OCI-LY7 (cell line): ENCODE measurements around the gene ANKK1. TPM values are rescaled to one million over a fixed set of nuclear protein-coding genes. Genes with fewer than 3 reads are reported as not detected.

Experiments used
- BruUV-seq: library from RNA; stranded (reverse); fragments of 400-500 nt; replicated peaks from 2 replicates; lab custom pipeline; 2021; lab: Mats Ljungman, UMichigan
- CTCF ChIA-PET: fragments of 300-600 bp; sonication (Branson Sonifier 250); formaldehyde crosslinking; loops from one replicate; lab custom pipeline; 2022; ENCODE audit warnings: antibody characterized with exemption; ENCODE audit not compliant: unreplicated experiment; lab: Charles Lee
- POLR2A ChIA-PET: fragments of 300-600 bp; sonication (Branson Sonifier 250); formaldehyde crosslinking; loops from one replicate; lab custom pipeline; 2022; ENCODE audit warnings: antibody characterized with exemption; lab: Charles Lee
- DNase-seq: peaks from one replicate; pipeline ENCODE4 v3.0.0-alpha.2; 2015; ENCODE audit warnings: low spot score
- H2AFZ ChIP-seq: fragments of 200-600 bp; sonication (generic), shearing (Covaris generic); 2 replicates; pipeline ENCODE4 v1.6.1; 2014; ENCODE audit warnings: mild to moderate bottlenecking, antibody characterized with exemption, low read length, moderate library complexity
- H3K27ac ChIP-seq: fragments of 200-600 bp; sonication (generic); 2 replicates; pipeline ENCODE4 v1.5.1; 2014; ENCODE audit warnings: mixed run types, low read depth, mild to moderate bottlenecking, moderate library complexity, low read length, inconsistent platforms; ENCODE audit not compliant: poor library complexity, severe bottlenecking
- H3K36me3 ChIP-seq: fragments of 200-600 bp; sonication (generic); 2 replicates; pipeline ENCODE4 v1.6.1; 2014; ENCODE audit warnings: mild to moderate bottlenecking, antibody characterized with exemption, low read length, moderate library complexity, mixed read lengths; ENCODE audit not compliant: insufficient read depth
- H3K4me1 ChIP-seq: fragments of 200-600 bp; sonication (generic); 2 replicates; pipeline ENCODE4 v1.5.1; 2014; ENCODE audit warnings: mild to moderate bottlenecking, low read length; ENCODE audit not compliant: insufficient read depth, poor library complexity, severe bottlenecking
- H3K4me2 ChIP-seq: fragments of 200-600 bp; sonication (generic); 2 replicates; pipeline ENCODE4 v1.6.1; 2014; ENCODE audit warnings: mild to moderate bottlenecking, low read length
- H3K4me3 ChIP-seq: fragments of 200-600 bp; sonication (generic); 2 replicates; pipeline ENCODE4 v1.5.1; 2014; ENCODE audit warnings: mild to moderate bottlenecking, low read depth, low read length; ENCODE audit not compliant: poor library complexity, severe bottlenecking
- H3K79me2 ChIP-seq: fragments of 200-600 bp; sonication (generic); 2 replicates; pipeline ENCODE4 v1.6.1; 2016; ENCODE audit warnings: low read depth, mild to moderate bottlenecking, low read length, moderate library complexity, mixed read lengths; ENCODE audit not compliant: insufficient read depth
- H3K9me2 ChIP-seq: fragments of 200-600 bp; sonication (generic); 2 replicates; pipeline ENCODE4 v1.6.1; 2016; ENCODE audit warnings: mild to moderate bottlenecking, low read length, mixed read lengths; ENCODE audit not compliant: insufficient read depth
- H3K9me3 ChIP-seq: fragments of 200-600 bp; sonication (generic); 2 replicates; pipeline ENCODE4 v1.6.1; 2014; ENCODE audit warnings: mild to moderate bottlenecking, mixed run types, low read length, mixed read lengths
- H4K20me1 ChIP-seq: fragments of 200-600 bp; sonication (generic); 2 replicates; pipeline ENCODE4 v1.6.1; 2014; ENCODE audit warnings: mild to moderate bottlenecking, antibody characterized with exemption, low read length, moderate library complexity, mixed read lengths; ENCODE audit not compliant: insufficient read depth
- EZH2phosphoT487 ChIP-seq: fragments of 200-600 bp; sonication (generic); IDR thresholded peaks from 2 replicates; pipeline ENCODE4 v1.6.1; 2018; ENCODE audit warnings: low read depth, borderline replicate concordance, mild to moderate bottlenecking, mixed run types, antibody characterized with exemption, low read length, moderate library complexity, mixed read lengths
- intact Hi-C: fragments of 100-400 bp; cut with micrococcal nuclease; formaldehyde crosslinking; loops from one replicate; pipeline ENCODE4 v1.10.0; 2022; ENCODE audit not compliant: unreplicated experiment
- total RNA-seq, 2 experiments: library from RNA; depleted of rRNA in 1 of 2; stranded (reverse); fragments of >200 nt in 1 of 2; shearing (Covaris generic) in 1 of 2; gene quantifications; 2 replicates each; pipeline ENCODE4 v1.2.3, GENCODE V29; 2014 to 2022
- TF ChIP-seq, protein P1 (sequence below): fragments of 200-600 bp; sonication (generic); conservative IDR thresholded peaks from 2 replicates; pipeline ENCODE4 v1.5.1; 2014; ENCODE audit warnings: mild to moderate bottlenecking, antibody characterized with exemption, low read length, moderate library complexity, mixed read lengths

The ANKK1 gene
- total RNA-seq, 2 experiments from 2014 or later: not detected

DNA sequence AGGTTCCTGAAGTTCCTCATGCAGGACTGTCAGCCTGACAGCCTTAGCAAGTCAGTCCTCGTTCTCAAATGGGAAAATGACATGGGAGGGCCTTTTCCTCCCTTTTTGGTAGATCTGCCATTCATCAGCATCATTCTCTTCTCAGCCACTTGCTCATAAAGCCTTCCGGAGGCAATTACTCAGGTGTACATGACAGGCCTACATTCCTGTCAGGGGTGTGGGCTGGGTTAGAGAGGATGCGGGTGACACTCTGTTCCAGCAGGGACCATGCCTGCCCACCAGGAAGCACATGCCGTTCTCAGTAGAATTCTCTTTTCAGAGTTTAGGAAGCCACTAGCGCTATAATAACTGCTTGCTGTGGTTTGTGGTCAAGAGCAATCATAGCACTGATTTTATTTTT, 24.2 kb upstream of the ANKK1 start:
- Histone ChIP-seq H2AFZ (no peak overlapping the region), H3K4me3 (no peak overlapping the region), H3K4me1 (no peaks in the 10 kb centered on the region), H3K9me2 (no peaks in the 10 kb centered on the region), H3K79me2 (no peaks in the 10 kb centered on the region), H3K9me3 (no peaks in the 10 kb centered on the region), H3K36me3 (no peaks in the 10 kb centered on the region), H4K20me1 (no peaks in the 10 kb centered on the region), H3K4me2 (no peak overlapping the region), H3K27ac (no peak overlapping the region)
- BruUV-seq: no TSS peak
- intact Hi-C loops: no loop called here
- no peak for TF ChIP-seq EZH2phosphoT487
- ChIA-PET POLR2A (no interaction called here), CTCF (no interaction called here)
- DNase-seq: no peak

DNA sequence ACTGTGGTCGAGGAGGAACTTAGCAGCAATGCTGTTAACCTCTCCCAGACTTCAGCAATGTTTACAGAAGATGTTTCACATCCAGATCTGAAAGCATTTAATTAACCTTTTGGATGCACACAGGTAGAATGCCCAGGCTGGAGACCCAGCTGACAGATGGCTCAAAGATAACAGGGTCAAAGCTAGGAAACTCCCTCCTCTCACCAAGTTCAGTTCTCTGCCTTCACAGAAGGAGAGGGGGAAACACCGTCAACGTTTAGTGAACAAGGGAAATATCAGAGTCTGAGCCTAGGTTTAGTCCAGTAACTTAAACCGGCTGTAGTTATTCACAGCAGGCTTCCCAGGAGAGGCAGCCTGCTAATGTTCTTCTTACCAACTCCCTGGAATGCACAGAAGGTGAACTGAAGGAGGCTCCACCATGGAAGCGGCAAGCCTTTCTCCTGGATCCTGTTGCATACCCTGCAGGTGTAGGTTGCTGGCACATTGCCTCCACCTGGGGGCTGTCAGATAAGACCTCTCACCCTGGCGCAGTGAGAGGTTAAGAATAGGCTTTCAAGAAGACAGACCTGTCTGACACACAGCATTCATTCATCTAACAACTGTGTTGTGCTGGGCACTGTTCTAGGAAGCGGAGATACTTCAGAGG, 23.5 kb upstream of the ANKK1 start:
- no TSS peak for BruUV-seq
- ChIA-PET CTCF (no interaction called here), POLR2A (no interaction called here)
- Histone ChIP-seq H3K9me3 (no peaks in the 10 kb centered on the region), H3K79me2 (no peaks in the 10 kb centered on the region), H3K27ac (no peak overlapping the region), H3K36me3 (no peaks in the 10 kb centered on the region), H3K4me3 (no peak overlapping the region), H3K4me2 (no peak overlapping the region), H3K4me1 (no peaks in the 10 kb centered on the region), H4K20me1 (no peaks in the 10 kb centered on the region), H3K9me2 (no peaks in the 10 kb centered on the region), H2AFZ (no peak overlapping the region)
- DNase-seq: no peak
- no peak for TF ChIP-seq EZH2phosphoT487
- TF ChIP-seq, protein P1, sequence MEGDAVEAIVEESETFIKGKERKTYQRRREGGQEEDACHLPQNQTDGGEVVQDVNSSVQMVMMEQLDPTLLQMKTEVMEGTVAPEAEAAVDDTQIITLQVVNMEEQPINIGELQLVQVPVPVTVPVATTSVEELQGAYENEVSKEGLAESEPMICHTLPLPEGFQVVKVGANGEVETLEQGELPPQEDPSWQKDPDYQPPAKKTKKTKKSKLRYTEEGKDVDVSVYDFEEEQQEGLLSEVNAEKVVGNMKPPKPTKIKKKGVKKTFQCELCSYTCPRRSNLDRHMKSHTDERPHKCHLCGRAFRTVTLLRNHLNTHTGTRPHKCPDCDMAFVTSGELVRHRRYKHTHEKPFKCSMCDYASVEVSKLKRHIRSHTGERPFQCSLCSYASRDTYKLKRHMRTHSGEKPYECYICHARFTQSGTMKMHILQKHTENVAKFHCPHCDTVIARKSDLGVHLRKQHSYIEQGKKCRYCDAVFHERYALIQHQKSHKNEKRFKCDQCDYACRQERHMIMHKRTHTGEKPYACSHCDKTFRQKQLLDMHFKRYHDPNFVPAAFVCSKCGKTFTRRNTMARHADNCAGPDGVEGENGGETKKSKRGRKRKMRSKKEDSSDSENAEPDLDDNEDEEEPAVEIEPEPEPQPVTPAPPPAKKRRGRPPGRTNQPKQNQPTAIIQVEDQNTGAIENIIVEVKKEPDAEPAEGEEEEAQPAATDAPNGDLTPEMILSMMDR: no peak
- intact Hi-C loops: no loop called here

DNA sequence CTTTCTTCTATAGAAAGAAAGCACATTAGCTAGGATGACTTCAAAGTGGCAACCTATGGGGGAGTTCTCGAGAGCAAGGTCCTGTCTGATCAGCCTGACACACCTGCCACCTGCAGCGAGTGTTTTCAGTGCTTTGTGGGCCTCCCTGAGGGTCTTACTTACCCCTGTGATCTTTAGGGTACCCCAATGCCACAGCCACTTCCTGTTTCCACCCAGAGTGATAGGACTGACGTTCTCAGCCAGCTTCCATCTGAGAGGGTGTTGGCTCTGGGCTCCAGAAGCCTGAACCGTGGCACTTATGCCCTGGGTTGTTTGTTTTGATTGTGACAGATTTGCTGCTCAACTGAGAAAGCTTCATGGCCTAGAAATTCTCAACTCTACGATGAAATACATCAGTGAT, 21.7 kb upstream of the ANKK1 start:
- intact Hi-C loops: no loop called here
- BruUV-seq: no TSS peak
- Histone ChIP-seq H2AFZ (no peak overlapping the region), H3K4me1 (no peaks in the 10 kb centered on the region), H3K36me3 (no peaks in the 10 kb centered on the region), H3K4me2 (no peak overlapping the region), H3K27ac (no peak overlapping the region), H3K9me3 (no peaks in the 10 kb centered on the region), H4K20me1 (no peaks in the 10 kb centered on the region), H3K79me2 (no peaks in the 10 kb centered on the region), H3K4me3 (no peak overlapping the region), H3K9me2 (no peaks in the 10 kb centered on the region)
- CTCF ChIA-PET: no interaction called here
- POLR2A ChIA-PET: no interaction called here
- no peak for DNase-seq
- TF ChIP-seq, protein P1: no peak
- no peak for TF ChIP-seq EZH2phosphoT487
